ENCODE data around the gene PRLR.

PRLR gene

GRCh38 chr5:35158622-35159369 lies 71.5 kb downstream of the PRLR start:
- DNase-seq: no peak

GRCh38 chr5:35158204-35158603 lies 72.1 kb downstream of the PRLR start:
- no peak for DNase-seq

- DNase-seq: no peak
Observed at GRCh38 chr5:35153375-35153932, 76.8 kb downstream of the PRLR start.

GRCh38 chr5:35152733-35153132 lies 77.6 kb downstream of the PRLR start:
- DNase-seq: no peak

- DNase-seq: no peak
Observed at GRCh38 chr5:35151146-35151920, 79.0 kb downstream of the PRLR start.

- DNase-seq: no peak
Observed at GRCh38 chr5:35149041-35149440, 81.2 kb downstream of the PRLR start.

- no peak for DNase-seq
Observed at GRCh38 chr5:35146406-35146805, 83.9 kb downstream of the PRLR start.

GRCh38 chr5:35145691-35146317 lies 84.5 kb downstream of the PRLR start:
- DNase-seq: no peak

GRCh38 chr5:35145012-35145411 lies 85.3 kb downstream of the PRLR start:
- DNase-seq: no peak

GRCh38 chr5:35143841-35144240 lies 86.4 kb downstream of the PRLR start:
- no peak for DNase-seq

GRCh38 chr5:35141739-35142138 lies 88.5 kb downstream of the PRLR start:
- no peak for DNase-seq

- no peak for DNase-seq
Observed at GRCh38 chr5:35138232-35138631, 92.1 kb downstream of the PRLR start.

- DNase-seq: no peak
Observed at GRCh38 chr5:35136386-35136785, 93.9 kb downstream of the PRLR start.

- no peak for DNase-seq
Observed at GRCh38 chr5:35135239-35135700, 95.0 kb downstream of the PRLR start.

- DNase-seq: no peak
Observed at GRCh38 chr5:35134278-35135030, 95.8 kb downstream of the PRLR start.

GRCh38 chr5:35133186-35133585 lies 97.1 kb downstream of the PRLR start:
- no peak for DNase-seq

- no peak for DNase-seq
Observed at GRCh38 chr5:35131723-35132122, 98.6 kb downstream of the PRLR start.

- no peak for DNase-seq
Observed at GRCh38 chr5:35129921-35130485, 100.3 kb downstream of the PRLR start.

GRCh38 chr5:35129276-35129675 lies 101.0 kb downstream of the PRLR start:
- no peak for DNase-seq

GRCh38 chr5:35127006-35127405 lies 103.3 kb downstream of the PRLR start:
- no peak for DNase-seq

GRCh38 chr5:35125746-35126145 lies 104.5 kb downstream of the PRLR start:
- no peak for DNase-seq

- no peak for DNase-seq
Observed at GRCh38 chr5:35124932-35125331, 105.4 kb downstream of the PRLR start.
